Prostate gland (tissue), 2 donors: Measurements from ENCODE around the gene FCHSD2. TPM values are rescaled to one million over a fixed set of nuclear protein-coding genes. Genes with fewer than 3 reads are reported as not detected.

Experiments
- DNase-seq: peaks from one replicate; pipeline ENCODE4 v3.0.0-alpha.2; 2019; ENCODE audit warnings: low spot score
- H3K27ac ChIP-seq, 2 donors: fragments of 200-600 bp; sonication (generic); 2 replicates each; pipeline ENCODE4 v1.5.1; 2017 to 2019
- H3K27me3 ChIP-seq: fragments of 200-600 bp; sonication (generic); replicated peaks from 2 replicates; pipeline ENCODE4 v1.5.1; 2019; ENCODE audit not compliant: insufficient read depth
- H3K36me3 ChIP-seq, 2 donors: fragments of 200-600 bp; sonication (generic); 1 replicate in 1 of 2; 2 replicates in 1 of 2; pipeline versions ENCODE4 v1.5.1 to v1.8.1; 2017 to 2019
- H3K4me1 ChIP-seq: fragments of 200-600 bp; sonication (generic); replicated peaks from 2 replicates; pipeline ENCODE4 v1.5.1; 2019
- H3K4me3 ChIP-seq, 2 donors: fragments of 200-600 bp; sonication (generic); 2 replicates each; pipeline ENCODE4 v1.5.1; 2017 to 2019
- H3K9me3 ChIP-seq: fragments of 200-600 bp; sonication (generic); 2 replicates; pipeline ENCODE4 v1.5.1; 2017
- POLR2A ChIP-seq: fragments of 450-650 bp; IDR thresholded peaks from one replicate; pipeline ENCODE4 v1.6.1; 2016; ENCODE audit warnings: antibody characterized with exemption, mild to moderate bottlenecking
- POLR2AphosphoS5 ChIP-seq: sonication (generic); formaldehyde crosslinking; IDR thresholded peaks from one replicate; pipeline ENCODE4 v1.6.1; 2017; ENCODE audit warnings: antibody characterized with exemption
- WGBS: methylation state at CpG from one replicate; pipeline ENCODE4 v1.1.5; 2018; 5-methylcytosine and 5-hydroxymethylcytosine counted together
- intact Hi-C: fragments of 100-400 bp; cut with DNase I; formaldehyde crosslinking; loops from one replicate; pipeline ENCODE4 v1.14.2; 2022
- total RNA-seq, 2 donors: library from RNA; depleted of rRNA; stranded (reverse); fragments of >200 nt; gene quantifications; one replicate each; pipeline ENCODE4 v1.1.0, GENCODE V29; 2016
- TF ChIP-seq, protein P1 (sequence below), 4 experiments: fragments of 200-600 bp in 2 of 4; fragments of 450-650 bp in 2 of 4; sonication (generic) in 2 of 4; IDR thresholded peaks; 1 replicate in 3 of 4; 2 replicates in 1 of 4; pipeline ENCODE4 v1.5.1; 2016 to 2019; ENCODE audit warnings: antibody characterized with exemption in 4 of 4, mild to moderate bottlenecking in 2 of 4, moderate library complexity in 2 of 4

Gene FCHSD2
- total RNA-seq, 2 donors from 2014 or later: 9.9 to 45.3 TPM

DNA sequence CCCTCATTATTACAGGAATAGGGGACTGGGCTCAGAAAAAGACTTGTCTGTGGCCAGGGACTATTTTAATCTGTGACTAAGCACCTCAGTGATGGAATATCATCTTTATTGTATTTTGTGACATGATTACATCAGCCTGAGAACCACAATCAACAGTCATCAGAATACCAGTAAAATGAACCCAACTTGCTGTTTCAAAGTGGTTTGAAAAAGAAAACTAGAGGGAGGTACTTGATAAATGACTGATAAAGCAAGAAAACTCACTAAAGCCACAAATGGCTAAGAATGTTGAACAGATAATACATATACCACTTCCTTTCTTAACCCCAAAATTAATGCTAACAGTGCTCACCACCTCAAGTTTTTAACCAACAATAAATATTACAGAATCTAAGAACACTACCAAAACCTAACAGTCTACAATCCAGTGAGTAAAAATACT, 172.2 kb downstream of the FCHSD2 start:
- intact Hi-C loops: no loop called here
- no peak overlapping the region for H3K27ac ChIP-seq
- no peak overlapping the region for H3K4me3 ChIP-seq
- H3K36me3 ChIP-seq: no peaks in the 10 kb centered on the region
- DNase-seq: no peak
- H3K27me3 ChIP-seq: no peaks in the 10 kb centered on the region
- no peaks in the 10 kb centered on the region for H3K9me3 ChIP-seq
- TF ChIP-seq, protein P1, sequence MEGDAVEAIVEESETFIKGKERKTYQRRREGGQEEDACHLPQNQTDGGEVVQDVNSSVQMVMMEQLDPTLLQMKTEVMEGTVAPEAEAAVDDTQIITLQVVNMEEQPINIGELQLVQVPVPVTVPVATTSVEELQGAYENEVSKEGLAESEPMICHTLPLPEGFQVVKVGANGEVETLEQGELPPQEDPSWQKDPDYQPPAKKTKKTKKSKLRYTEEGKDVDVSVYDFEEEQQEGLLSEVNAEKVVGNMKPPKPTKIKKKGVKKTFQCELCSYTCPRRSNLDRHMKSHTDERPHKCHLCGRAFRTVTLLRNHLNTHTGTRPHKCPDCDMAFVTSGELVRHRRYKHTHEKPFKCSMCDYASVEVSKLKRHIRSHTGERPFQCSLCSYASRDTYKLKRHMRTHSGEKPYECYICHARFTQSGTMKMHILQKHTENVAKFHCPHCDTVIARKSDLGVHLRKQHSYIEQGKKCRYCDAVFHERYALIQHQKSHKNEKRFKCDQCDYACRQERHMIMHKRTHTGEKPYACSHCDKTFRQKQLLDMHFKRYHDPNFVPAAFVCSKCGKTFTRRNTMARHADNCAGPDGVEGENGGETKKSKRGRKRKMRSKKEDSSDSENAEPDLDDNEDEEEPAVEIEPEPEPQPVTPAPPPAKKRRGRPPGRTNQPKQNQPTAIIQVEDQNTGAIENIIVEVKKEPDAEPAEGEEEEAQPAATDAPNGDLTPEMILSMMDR (IDR thresholded peaks at IDR 0.05): no peak
- TF ChIP-seq POLR2AphosphoS5 (no peak), POLR2A (no peak)
- H3K4me1 ChIP-seq: no peaks in the 10 kb centered on the region

DNA sequence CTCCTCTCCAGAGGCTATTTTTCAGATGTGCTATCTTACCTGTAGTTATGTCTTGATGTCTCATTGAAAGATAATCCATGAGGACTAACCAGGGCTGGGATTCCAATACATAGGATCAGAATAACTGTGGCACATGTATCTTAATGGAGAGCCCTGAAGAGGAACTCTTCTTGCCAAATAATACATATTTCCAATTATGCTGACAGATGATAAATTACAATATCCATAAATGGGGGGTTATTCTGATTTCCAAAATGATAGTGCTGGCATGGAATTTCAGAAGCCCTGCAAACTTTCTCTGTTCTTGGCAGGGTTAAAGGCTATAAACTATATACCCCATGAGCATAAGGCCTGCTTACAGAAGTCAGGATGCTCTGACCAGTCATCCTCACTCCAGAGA, 173.7 kb downstream of the FCHSD2 start:
- DNase-seq: no peak
- Histone ChIP-seq H3K27me3 (no peaks in the 10 kb centered on the region), H3K4me3 (no peak overlapping the region), H3K4me1 (no peaks in the 10 kb centered on the region), H3K36me3 (no peaks in the 10 kb centered on the region), H3K9me3 (no peaks in the 10 kb centered on the region), H3K27ac (no peak overlapping the region)
- intact Hi-C loops: no loop called here
- TF ChIP-seq, protein P1 (IDR thresholded peaks at IDR 0.05): no peak
- TF ChIP-seq POLR2A: no peak

DNA sequence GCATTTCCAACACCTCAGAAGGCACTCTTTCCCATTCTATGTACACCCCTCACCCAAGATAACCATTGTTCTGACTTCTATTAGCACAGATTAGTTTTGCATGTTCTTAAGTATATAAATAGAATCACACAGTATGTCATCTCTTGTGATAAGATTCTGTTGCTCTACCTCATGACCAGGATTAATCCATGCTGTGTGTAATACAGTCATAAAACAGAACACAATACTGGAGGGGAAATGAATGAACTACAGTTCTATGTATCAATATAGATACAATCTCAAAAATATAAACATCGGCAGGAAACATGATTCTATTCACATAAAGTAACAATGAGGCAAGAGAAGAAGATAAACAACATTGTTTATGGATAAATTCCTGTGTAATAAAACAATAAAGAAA, 176.4 kb downstream of the FCHSD2 start:
- TF ChIP-seq POLR2AphosphoS5: no peak
- no peak for TF ChIP-seq POLR2A
- TF ChIP-seq, protein P1 (IDR thresholded peaks at IDR 0.05): no peak
- 36% methylated on average over 1 of the region's 1 CpG for WGBS

DNA sequence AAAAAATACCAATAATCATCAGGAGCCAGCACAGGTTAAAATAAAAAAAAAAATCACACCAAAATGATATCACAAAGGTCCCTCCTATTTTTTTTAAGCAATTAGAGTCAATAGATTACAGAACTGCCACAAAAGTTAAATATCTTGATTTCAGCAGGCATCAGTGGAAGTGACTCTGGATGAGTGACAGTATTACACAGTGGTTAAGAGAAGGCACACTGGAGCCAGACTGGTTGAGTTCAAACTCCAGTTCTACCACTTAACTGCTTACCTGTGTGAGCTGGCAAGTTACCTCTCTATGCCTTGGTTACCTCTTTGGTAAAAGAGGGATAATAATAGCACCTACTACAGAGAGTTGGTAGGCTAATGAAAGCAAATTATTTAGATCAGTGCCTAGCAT, 179.4 kb downstream of the FCHSD2 start:
- Histone ChIP-seq H3K27ac (no peak overlapping the region), H3K36me3 (no peaks in the 10 kb centered on the region), H3K4me3 (no peak overlapping the region), H3K9me3 (no peaks in the 10 kb centered on the region), H3K27me3 (no peaks in the 10 kb centered on the region), H3K4me1 (no peaks in the 10 kb centered on the region)
- intact Hi-C loops: no loop called here
- no peak for DNase-seq
- no peak for TF ChIP-seq POLR2A
- TF ChIP-seq, protein P1 (IDR thresholded peaks at IDR 0.05): no peak
- no peak for TF ChIP-seq POLR2AphosphoS5

More for the DNA sequence above, 176.4 kb downstream of the FCHSD2 start:
- intact Hi-C loops: no loop called here
- H3K27ac ChIP-seq: no peak overlapping the region
- no peaks in the 10 kb centered on the region for H3K36me3 ChIP-seq
- H3K27me3 ChIP-seq: no peaks in the 10 kb centered on the region
- no peak for DNase-seq
- H3K4me1 ChIP-seq: no peaks in the 10 kb centered on the region
- no peaks in the 10 kb centered on the region for H3K9me3 ChIP-seq
- no peak overlapping the region for H3K4me3 ChIP-seq

DNA sequence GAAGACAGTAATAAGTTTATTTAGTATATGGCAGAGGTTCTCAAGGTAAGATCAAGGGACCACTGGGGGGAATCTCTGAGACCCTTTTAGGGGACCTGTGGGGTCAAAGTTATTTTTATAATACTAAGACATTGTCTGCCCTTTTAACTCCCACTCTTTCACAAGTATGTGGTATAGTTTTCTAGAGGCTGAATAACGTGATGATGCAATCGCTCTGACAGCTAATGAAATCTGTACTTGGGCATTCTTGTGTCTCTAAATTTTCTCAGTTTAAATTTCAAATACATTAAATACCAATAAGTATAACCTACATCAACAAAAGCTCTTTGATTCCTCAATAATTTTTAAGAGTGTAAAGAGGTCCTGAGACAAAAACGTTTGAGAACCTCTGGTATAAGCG, 180.0 kb downstream of the FCHSD2 start:
- Histone ChIP-seq H3K4me1 (no peaks in the 10 kb centered on the region), H3K27me3 (no peaks in the 10 kb centered on the region), H3K9me3 (no peaks in the 10 kb centered on the region), H3K4me3 (no peak overlapping the region), H3K27ac (no peak overlapping the region), H3K36me3 (no peaks in the 10 kb centered on the region)
- DNase-seq: no peak
- intact Hi-C loops: no loop called here
- TF ChIP-seq POLR2AphosphoS5: no peak
- no peak for TF ChIP-seq POLR2A
- TF ChIP-seq, protein P1 (IDR thresholded peaks at IDR 0.05): no peak
- WGBS: 82% methylated on average over 4 of the region's 4 CpGs
